Hepatocyte (in vitro differentiated cells): Measurements from ENCODE around the gene VCP.

Experiments used
- CTCF ChIP-seq: fragments of 200-600 bp; sonication (generic); IDR thresholded peaks from 2 replicates; pipeline ENCODE4 v1.5.1; 2016; ENCODE audit warnings: antibody characterized with exemption, mild to moderate bottlenecking; ENCODE audit not compliant: poor library complexity
- EZH2 ChIP-seq: fragments of 200-600 bp; sonication (generic); IDR thresholded peaks from 2 replicates; pipeline ENCODE4 v1.6.1; 2016; ENCODE audit warnings: antibody characterized with exemption, mild to moderate bottlenecking, borderline replicate concordance
- EZH2phosphoT487 ChIP-seq: fragments of 200-600 bp; sonication (generic); IDR thresholded peaks from one replicate; pipeline ENCODE4 v1.6.1; 2018; ENCODE audit warnings: antibody characterized with exemption, mild to moderate bottlenecking, low read depth, moderate library complexity; ENCODE audit not compliant: unreplicated experiment, severe bottlenecking

DNA sequence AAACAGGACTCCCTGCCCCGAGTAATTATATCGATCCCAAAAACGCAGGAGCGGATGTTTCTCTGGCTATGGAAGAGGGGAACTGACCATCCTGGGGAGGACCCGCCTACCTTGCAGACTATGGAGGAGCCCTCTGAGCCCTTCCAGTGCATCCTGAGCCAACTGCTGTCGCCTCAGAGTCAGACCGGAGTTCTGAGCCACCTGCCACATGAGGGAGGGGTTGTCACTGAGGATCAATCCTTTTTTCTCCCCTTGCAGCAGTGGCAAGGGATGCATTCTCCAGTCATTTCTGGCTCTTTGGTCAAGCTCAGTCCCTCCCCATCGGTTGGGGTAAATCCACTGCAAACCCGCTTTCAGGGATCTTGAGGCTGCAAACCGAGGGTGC is 6.6 kb upstream of the VCP start:
- no peak for TF ChIP-seq CTCF
- TF ChIP-seq EZH2: no peak
- TF ChIP-seq EZH2phosphoT487: no peak
